Ishikawa (cell line): ENCODE data around the gene ZKSCAN2.

ENCODE experiments used
- CEBPB ChIP-seq: IDR thresholded peaks from 2 replicates; pipeline ENCODE4 v1.6.1; 2012
- CREB1 ChIP-seq: IDR thresholded peaks from 2 replicates; pipeline ENCODE4 v1.6.1; 2012; ENCODE audit warnings: low read depth
- EGR1 ChIP-seq: IDR thresholded peaks from 2 replicates; pipeline ENCODE4 v1.6.1; 2012
- EP300 ChIP-seq: IDR thresholded peaks from 2 replicates; pipeline ENCODE4 v1.6.1; 2012; ENCODE audit warnings: borderline replicate concordance
- FOXM1 ChIP-seq: IDR thresholded peaks from 2 replicates; pipeline ENCODE4 v1.6.1; 2012; ENCODE audit warnings: low read depth, borderline replicate concordance
- NFIC ChIP-seq: IDR thresholded peaks from 2 replicates; pipeline ENCODE4 v1.6.1; 2012
- RAD21 ChIP-seq: IDR thresholded peaks from 2 replicates; pipeline ENCODE4 v1.6.1; 2012; ENCODE audit warnings: low read depth
- TCF12 ChIP-seq: IDR thresholded peaks from 2 replicates; pipeline ENCODE4 v1.6.1; 2012; ENCODE audit warnings: low read depth
- YY1 ChIP-seq: IDR thresholded peaks from 2 replicates; pipeline ENCODE4 v1.6.1; 2012; ENCODE audit warnings: low read depth
- ZBTB7A ChIP-seq: IDR thresholded peaks from 2 replicates; pipeline ENCODE4 v1.6.1; 2012; ENCODE audit warnings: low read depth
- TF ChIP-seq, protein P1 (sequence below): IDR thresholded peaks from 2 replicates; pipeline ENCODE4 v1.6.1; 2012; ENCODE audit warnings: low read depth, mild to moderate bottlenecking
- TF ChIP-seq, protein P2 (sequence below): IDR thresholded peaks from 2 replicates; pipeline ENCODE4 v1.6.1; 2012

- TF ChIP-seq YY1: no peak
- TF ChIP-seq TCF12: no peak
- no peak for TF ChIP-seq ZBTB7A
- TF ChIP-seq, protein P1, sequence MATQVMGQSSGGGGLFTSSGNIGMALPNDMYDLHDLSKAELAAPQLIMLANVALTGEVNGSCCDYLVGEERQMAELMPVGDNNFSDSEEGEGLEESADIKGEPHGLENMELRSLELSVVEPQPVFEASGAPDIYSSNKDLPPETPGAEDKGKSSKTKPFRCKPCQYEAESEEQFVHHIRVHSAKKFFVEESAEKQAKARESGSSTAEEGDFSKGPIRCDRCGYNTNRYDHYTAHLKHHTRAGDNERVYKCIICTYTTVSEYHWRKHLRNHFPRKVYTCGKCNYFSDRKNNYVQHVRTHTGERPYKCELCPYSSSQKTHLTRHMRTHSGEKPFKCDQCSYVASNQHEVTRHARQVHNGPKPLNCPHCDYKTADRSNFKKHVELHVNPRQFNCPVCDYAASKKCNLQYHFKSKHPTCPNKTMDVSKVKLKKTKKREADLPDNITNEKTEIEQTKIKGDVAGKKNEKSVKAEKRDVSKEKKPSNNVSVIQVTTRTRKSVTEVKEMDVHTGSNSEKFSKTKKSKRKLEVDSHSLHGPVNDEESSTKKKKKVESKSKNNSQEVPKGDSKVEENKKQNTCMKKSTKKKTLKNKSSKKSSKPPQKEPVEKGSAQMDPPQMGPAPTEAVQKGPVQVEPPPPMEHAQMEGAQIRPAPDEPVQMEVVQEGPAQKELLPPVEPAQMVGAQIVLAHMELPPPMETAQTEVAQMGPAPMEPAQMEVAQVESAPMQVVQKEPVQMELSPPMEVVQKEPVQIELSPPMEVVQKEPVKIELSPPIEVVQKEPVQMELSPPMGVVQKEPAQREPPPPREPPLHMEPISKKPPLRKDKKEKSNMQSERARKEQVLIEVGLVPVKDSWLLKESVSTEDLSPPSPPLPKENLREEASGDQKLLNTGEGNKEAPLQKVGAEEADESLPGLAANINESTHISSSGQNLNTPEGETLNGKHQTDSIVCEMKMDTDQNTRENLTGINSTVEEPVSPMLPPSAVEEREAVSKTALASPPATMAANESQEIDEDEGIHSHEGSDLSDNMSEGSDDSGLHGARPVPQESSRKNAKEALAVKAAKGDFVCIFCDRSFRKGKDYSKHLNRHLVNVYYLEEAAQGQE: no peak
- TF ChIP-seq, protein P2, sequence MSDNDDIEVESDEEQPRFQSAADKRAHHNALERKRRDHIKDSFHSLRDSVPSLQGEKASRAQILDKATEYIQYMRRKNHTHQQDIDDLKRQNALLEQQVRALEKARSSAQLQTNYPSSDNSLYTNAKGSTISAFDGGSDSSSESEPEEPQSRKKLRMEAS: no peak
- no peak for TF ChIP-seq EP300
- TF ChIP-seq RAD21: no peak
- no peak for TF ChIP-seq FOXM1
- no peak for TF ChIP-seq NFIC
- no peak for TF ChIP-seq CREB1
- TF ChIP-seq EGR1: no peak
- no peak for TF ChIP-seq CEBPB
Observed at GRCh38 chr16:25228372-25228771, 29.3 kb downstream of the ZKSCAN2 start.
